ENCODE data around the gene APEH. TPM values are rescaled to one million over a fixed set of nuclear protein-coding genes. Genes with fewer than 3 reads are reported as not detected.

The APEH gene
- total RNA-seq, 1 experiment from 2014 or later = 215 TPM

GRCh38 chr3:49668414-49668797 is 5.7 kb upstream of the APEH start:
- Histone ChIP-seq H3K4ac (ENCODE audit: low read depth, low read length) (no peak overlapping the region), H3T11ph (ENCODE audit: low read length) (no peak overlapping the region), H4K91ac (ENCODE audit: insufficient read length, low read depth, low read length) (no peak overlapping the region), H4K5ac (ENCODE audit: insufficient read length, low read depth, low read length) (no peak overlapping the region), H3K4me1 (ENCODE audit: insufficient read depth, low read length) (no peaks in the 10 kb centered on the region; the same call in 1 of the 2 replicates), H3K9ac (ENCODE audit: extremely low read depth, insufficient read length, low read length) (no peak overlapping the region), H2AFZ (ENCODE audit: low read length) (no peak overlapping the region), H3K27me3 (ENCODE audit: insufficient read depth, low read length) (no peaks in the 10 kb centered on the region), H3K79me1 (ENCODE audit: insufficient read depth, low read depth, low read length, poor library complexity, severe bottlenecking) (no peaks in the 10 kb centered on the region), H2BK20ac (ENCODE audit: low read depth, low read length, poor library complexity, severe bottlenecking) (no peak overlapping the region), H2BK120ac (ENCODE audit: low read depth, low read length, poor library complexity, severe bottlenecking) (no peak overlapping the region), H2BK5ac (ENCODE audit: insufficient read length, low read length) (no peak overlapping the region), H3K27ac (ENCODE audit: insufficient read length, low read depth, low read length) (no peak overlapping the region), H4K8ac (replicated peaks; ENCODE audit: insufficient read length, low read depth, low read length) (no peak overlapping the region), H3K23me2 (ENCODE audit: insufficient read length, low read depth, low read length, poor library complexity, severe bottlenecking) (peaks cover 3% of the 10 kb centered on the region), H3K56ac (ENCODE audit: insufficient read length, low read depth, low read length) (no peak overlapping the region), H2BK15ac (ENCODE audit: low read depth, low read length) (no peak overlapping the region), H3K4me2 (ENCODE audit: insufficient read depth, insufficient read length, low read length) (no peak overlapping the region), H2AK5ac (ENCODE audit: insufficient read length, low read length) (no peak overlapping the region), H3K18ac (ENCODE audit: insufficient read length, low read depth, low read length) (no peak overlapping the region), H3K9me3 (ENCODE audit: control insufficient read depth, low read depth, low read length) (no peaks in the 10 kb centered on the region), H3K14ac (ENCODE audit: insufficient read depth, low read length) (no peak overlapping the region; the same call in 1 of the 2 replicates), H2BK12ac (ENCODE audit: insufficient read length, low read depth, low read length) (no peak overlapping the region), H4K20me1 (ENCODE audit: control insufficient read depth, insufficient read depth, insufficient read length) (no peaks in the 10 kb centered on the region), H3K79me2 (ENCODE audit: insufficient read depth, low read length) (no peaks in the 10 kb centered on the region), H3K23ac (ENCODE audit: insufficient read length, low read depth, low read length) (no peak overlapping the region)
- H3K4me3 Mint-ChIP-seq = no peak overlapping the region
- H3K36me3 Mint-ChIP-seq (ENCODE audit: insufficient read depth in 1 of 3, low read depth in 3 of 3) = no peaks in the 10 kb centered on the region; a peak in 1 of 7 replicates
- no peak for DNase-seq
- H3K9me3 Mint-ChIP-seq = no peaks in the 10 kb centered on the region
- TF ChIP-seq, protein P1, sequence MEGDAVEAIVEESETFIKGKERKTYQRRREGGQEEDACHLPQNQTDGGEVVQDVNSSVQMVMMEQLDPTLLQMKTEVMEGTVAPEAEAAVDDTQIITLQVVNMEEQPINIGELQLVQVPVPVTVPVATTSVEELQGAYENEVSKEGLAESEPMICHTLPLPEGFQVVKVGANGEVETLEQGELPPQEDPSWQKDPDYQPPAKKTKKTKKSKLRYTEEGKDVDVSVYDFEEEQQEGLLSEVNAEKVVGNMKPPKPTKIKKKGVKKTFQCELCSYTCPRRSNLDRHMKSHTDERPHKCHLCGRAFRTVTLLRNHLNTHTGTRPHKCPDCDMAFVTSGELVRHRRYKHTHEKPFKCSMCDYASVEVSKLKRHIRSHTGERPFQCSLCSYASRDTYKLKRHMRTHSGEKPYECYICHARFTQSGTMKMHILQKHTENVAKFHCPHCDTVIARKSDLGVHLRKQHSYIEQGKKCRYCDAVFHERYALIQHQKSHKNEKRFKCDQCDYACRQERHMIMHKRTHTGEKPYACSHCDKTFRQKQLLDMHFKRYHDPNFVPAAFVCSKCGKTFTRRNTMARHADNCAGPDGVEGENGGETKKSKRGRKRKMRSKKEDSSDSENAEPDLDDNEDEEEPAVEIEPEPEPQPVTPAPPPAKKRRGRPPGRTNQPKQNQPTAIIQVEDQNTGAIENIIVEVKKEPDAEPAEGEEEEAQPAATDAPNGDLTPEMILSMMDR (conservative IDR thresholded peaks at IDR 0.05) = peak; percentile 30; the same call in 1 of the 3 replicates
- WGBS (ENCODE audit: extremely low coverage, insufficient read length, low lambda C conversion rate) = no CpG with 5 or more reads among the region's 5 CpGs
- H3K27ac Mint-ChIP-seq = peak overlapping the region in 2 of 3 experiments; percentile 6 to 79; a peak in 2 of 7 replicates
- H3K27me3 Mint-ChIP-seq (ENCODE audit: low read depth) = no peaks in the 10 kb centered on the region; the same call in 1 of the 2 replicates
- peaks cover 26 to 34% of the 10 kb centered on the region in 2 experiments for H3K4me1 Mint-ChIP-seq
